NCI-H146 treated with DMSO at 0.1 percent for 48 hours (cell line): ENCODE results near the gene SUMO2.
"Not testable (repeated sequence)": the region's sequence is repeated elsewhere in the genome, so short reads cannot be mapped to it uniquely, and the experiment has no call there.

Experiments
- DNase-seq: peaks from one replicate; lab custom pipeline; 2025; ENCODE audit not compliant: unreplicated experiment; lab: John Stamatoyannopoulos, UW

The SUMO2 gene

DNA sequence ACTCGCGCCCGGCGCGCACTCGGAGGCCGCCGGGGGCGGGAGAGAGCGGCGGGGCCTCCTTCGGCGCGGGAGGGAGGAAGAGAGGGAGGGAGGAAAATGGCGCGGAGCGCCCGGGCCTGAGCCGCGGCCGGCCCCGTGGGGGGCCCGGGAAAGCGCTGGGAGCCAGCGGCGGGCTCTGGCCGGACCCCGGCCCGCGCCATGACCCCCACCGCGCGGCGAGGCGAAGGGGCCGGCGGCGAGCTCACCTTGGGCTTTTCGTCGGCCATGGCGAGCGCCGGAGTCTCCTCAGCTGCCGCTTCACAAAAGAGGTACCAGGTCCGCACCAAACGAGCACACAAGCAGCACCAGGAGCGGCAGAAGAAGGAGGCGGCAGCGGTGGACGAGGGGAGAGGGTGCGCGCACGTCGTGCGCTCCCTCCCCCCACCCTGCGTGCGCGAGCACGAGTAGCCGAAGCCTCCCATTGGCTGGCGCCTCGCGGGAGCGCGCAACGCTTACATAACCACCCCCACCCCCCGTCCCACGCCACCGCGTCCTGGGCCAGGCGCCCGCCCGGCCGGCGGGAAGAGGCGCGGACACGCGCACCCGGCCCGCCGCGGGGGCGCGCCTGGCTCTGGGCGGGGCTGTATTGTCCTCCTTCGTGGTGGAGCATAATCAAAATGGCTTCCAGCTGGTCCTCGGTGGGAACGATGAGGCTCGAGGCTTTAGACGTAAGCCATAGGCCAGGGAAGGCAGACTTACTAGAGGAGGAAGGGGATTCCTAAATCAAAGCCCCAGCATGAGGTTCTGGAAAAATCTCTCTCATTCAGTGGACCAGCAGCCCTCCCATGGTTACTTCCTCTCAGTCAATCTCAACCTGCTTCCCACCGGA lies at the start of gene SUMO2:
Gene SUMO2 (minus strand): TSS at position 391 of the 868 bp plus-strand sequence. CDS start 125 bp downstream, at position 266.
- peak; percentile 66 for DNase-seq

DNA sequence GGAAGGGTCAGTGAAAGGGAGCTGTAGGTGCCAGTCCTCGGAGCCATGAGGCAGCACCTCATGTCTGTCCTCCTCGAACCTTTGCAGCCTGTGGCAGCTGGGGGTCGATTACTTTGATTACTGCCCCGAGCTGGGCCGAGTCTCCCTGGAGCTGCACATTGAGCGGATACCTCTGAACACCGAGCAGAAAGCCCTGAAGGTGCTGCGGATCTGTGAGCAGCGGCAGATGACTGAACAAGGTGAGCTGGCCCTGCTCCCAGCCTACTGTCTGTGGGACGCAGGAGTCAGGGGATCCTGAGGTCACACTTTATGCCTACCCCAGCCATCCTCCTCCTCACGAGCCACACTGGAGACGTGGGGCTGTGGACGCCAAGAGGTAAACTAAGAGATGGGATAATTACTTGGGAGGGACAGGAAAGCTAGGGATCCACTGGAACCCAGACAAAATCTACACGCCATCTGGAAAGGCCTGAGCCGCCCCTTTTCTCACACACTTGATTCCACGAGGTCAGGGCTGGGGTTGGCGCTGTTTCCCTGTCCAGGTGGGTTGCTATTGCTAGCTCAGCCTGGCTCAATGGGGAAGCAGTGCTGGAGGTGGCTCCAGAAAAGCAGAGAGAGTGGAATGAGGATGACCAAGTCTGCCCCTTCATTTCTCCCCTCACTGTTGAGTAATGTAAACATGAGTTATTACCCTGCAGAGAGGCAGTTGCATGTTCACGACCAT lies 49.1 kb upstream of the SUMO2 start:
- DNase-seq, result no peak

DNA sequence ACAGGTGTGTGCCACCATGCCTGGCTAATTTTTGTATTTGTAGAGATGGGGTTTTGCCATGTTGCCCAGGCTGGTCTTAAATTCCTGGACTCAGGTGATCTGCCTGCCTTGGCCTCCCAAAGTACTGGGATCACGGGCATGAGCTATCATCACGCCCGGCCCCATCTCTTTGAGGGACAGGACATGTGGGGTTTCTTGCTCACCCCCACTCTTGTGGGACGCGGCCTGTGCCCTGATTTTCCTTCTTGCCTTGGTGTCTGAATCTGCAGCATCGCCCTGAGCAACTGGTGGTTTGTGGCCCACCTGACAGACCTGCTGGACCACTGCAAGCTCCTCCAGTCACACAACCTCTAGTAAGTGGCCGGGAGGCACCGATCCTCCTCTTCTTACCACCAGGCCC lies 48.3 kb upstream of the SUMO2 start:
- DNase-seq, result no peak

DNA sequence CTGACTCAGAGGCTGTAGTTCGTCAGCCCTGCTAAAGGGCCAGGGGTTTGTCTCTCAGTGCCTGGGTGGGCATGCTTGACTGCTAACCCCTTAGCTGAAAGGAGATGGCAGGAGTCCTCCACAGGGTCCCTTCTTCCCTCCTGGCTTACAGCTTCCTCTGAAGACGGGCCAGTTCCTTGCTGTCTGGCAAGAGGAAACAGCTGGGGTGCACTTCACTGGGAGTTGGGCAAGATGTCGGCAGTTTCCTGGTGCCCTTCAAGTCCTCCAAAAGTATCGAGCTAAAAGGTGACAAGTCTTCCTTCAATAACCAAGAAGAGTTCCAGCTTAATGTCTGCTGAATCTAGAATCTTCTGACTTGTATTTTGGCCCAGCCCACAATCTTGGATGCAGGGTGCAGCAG lies 46.1 kb upstream of the SUMO2 start:
- no peak for DNase-seq

DNA sequence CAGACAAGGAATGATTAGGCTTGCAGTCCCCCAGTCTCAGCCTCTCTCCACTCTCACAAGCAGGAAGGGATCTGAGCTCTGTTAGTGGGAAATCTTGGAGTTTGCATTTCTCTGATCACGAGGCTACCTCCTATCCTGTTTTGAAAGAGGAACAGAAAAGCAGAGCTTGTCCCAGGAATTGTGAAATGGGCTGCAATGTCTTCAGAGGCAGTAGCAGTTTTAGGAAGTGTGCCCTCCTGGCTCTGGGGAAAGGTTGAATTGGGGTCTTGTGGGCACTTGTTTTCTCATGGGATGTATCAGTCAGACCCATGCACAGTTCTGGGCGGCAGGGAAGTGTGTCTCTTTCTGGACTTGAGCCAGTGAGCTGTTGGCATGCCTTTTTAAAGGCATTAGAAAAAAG lies 45.5 kb upstream of the SUMO2 start:
- no peak for DNase-seq

DNA sequence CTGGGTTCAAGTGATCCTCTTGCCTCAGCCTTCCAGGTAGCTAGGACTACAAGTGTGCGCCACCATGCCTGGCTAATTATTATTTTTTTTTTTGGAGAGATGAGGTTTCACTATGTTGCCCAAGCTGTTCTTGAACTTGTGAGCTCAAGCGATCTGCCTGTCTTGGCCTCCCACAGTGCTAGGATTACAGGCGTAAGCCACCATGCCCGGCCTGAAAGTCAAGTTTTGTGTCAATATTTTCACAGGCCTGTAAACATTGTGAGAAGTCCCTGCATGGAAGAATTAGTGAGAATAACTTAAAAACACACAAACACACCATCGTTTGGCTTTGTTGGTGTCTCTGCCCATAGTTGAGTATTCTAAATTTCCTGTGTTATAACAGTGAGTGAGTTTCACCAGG lies 45.0 kb upstream of the SUMO2 start:
- no peak for DNase-seq

DNA sequence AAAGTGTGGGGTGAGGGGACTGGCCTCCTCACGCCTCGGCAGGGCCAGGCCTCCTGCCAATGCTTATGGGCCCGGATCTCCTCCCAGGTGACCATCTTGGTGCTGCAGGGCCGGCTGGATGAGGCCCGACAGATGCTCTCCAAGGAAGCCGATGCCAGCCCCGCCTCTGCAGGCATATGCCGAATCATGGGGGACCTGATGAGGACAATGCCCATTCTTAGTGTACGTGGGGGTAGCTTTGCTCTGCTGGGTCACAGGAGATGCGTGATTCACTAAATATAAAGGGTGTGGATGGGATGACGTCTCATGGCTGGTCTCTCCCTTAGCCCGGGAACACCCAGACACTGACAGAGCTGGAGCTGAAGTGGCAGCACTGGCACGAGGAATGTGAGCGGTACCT lies 42.3 kb upstream of the SUMO2 start:
- DNase-seq, result no peak

DNA sequence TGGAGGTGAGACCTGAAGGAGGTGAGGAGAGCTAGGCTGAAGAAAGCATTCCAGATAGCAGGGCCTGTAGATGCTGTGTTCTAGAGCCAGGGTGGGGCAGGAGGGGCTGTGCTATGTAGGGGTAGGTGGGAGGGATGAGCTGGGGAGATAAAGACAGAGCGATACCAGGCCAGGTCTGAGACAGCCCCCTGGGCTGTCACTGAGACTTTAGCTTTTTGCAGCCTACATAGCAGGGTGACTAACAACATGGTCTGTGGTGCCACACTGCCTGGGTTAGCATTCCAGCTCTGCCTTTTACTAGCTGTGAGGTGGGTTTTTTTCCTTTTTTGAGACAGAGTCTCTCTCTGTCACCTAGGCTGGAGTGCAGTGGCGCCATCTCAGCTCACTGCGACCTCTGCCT lies 37.1 kb upstream of the SUMO2 start:
- no peak for DNase-seq

DNA sequence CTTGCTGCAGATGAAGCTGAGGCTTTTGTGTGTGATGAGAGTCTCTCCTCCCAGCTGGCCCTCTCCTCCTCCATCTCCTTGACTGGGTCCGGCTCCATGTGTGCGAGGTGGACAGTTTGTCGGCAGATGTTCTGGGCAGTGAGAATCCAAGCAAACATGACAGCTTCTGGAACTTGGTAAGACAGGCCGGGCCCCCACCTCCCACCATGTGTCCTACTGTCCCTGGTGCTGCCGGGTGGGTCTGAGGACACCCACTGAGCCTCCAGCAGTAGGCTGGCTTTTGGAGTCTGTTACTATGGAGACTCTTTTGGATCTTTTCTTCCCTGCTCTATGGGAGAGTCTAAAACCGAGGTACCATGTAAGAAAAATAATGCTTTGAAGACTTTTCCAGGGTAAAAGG lies 35.4 kb upstream of the SUMO2 start:
- no peak for DNase-seq

DNA sequence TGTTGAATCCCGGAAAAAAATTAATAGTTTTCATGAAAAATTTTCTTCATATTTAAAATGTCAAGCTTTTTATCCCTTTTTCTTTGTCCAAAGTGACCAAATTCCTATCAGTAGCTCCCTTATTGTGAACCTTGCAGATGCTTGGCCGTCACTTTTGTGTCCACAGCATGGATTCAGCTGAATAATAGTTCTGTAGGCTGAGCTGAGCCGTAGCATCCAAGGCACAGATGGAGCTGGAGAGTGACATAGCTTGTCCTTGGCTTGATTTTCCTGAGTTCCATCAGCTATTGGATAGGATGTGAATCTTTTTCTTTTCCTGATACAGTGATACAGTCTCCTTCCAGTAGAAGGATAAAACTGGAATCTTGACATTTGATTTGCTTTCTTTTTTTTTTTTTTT lies 26.3 kb upstream of the SUMO2 start:
- DNase-seq, result no peak

DNA sequence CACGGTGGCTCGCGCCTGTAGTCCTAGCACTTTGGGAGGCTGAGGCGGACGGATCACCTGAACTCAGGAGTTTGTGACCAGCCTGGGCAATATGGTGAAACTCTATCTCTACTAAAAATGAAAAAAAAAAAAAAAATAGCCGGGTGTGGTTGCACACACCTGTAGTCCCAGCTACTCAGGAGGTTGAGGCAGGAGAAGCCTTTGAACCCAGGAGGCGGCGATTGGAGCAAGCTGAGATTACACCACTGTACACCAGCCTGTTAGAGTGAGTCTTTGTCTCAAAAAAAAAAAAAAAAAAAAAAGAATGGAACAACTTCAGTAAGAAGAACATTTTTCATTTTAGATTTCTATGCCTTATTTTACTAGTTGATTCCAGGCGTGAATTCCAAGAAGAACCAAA lies 25.4 kb upstream of the SUMO2 start:
- no peak for DNase-seq

DNA sequence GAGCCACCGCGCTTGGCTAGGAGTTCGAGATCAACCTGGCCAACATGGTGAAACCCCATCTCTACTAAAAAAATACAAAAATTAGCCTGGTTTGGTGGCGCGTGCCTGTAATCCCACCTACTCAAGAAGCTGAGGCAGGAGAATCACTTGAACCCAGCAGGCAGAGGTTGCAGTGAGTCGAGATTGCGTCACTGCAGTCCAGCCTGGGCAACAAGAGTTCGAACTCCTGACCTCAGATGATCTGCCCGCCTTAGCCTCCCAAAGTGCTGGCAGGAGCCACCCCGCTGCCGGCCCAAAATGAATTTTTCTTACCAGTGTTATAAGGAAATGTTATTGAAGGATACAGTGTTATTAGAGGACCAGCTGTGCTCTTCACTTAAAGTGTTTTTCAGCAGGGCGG lies 25.0 kb upstream of the SUMO2 start:
- DNase-seq, result no peak

DNA sequence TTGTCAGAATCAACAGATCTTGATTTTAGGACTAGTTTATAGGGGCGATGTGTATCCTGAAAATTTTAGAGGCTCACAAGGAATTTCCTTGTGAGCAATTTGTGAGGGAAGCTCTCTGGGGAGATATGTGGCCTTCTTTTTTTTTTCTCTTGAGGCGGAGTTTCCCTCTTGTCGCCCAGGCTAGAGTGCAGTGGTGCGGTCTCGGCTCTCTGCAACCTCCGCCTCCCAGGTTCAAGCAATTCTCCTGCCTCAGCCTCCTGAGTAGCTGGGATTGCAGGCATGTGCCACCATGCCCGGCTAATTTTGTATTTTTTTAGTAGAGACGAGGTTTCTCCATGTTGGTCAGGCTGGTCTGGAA lies 24.3 kb upstream of the SUMO2 start:
- DNase-seq, result not testable (repeated sequence)

DNA sequence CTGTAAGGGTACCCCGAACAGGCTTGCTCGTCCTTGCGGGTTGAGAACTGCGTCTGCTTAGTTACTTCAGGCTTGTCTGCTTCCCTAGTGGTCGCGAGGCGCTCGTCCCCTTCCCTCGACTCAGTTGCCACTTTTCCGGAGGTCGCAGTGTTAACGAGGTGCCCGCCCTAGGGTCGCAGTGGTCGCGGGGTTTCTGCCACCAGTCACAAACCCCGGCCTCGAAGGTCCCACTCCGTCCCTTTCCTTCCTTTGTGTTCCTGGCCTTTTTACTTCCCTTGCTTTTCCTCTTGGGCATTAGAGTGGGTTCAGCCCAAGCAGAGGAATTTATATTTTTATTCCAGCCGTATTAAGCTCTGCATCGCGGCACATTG lies 23.0 kb upstream of the SUMO2 start:
- DNase-seq, result no peak

DNA sequence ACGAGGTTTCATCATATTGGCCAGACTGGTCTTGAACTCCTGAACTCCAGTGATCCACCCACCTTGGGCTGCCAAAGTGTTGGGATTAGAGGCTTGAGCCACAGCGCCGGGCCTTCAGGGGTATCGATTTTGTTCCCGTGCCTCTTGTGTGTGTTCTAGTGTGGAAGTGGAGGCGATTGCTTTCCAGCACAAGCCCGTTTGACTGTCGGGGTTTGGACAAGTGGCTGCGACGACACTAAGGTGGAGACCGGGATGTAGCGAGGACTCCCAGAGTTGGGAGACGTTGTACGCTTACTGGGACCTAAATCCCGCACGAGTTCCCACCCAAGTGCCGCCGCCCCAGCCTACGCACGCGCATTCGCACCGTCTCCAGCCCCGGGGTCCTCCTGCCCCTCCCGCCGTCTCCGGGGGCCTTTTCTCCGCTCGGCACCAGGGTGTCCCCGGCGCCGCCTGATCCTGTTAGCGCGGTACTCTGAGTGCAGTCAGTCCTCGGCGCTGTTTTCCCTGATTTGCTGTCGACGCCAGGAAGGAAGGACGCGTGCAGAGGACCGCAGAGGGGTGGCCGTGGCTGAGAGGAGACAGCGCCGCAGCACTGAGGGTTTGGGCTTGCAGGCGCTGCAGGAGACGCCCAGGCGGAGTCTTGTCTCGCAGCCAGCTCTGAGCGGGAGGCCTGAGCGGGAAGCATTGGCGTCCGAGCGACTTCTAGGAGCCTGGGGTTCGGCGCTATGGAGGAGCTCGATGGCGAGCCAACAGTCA lies 22.5 kb upstream of the SUMO2 start, which contains the start of gene NUP85:
Gene NUP85 (plus strand): TSS at position 643 of the 756 bp plus-strand sequence. CDS start 83 bp downstream, at position 726.
- peak; percentile 90 for DNase-seq

DNA sequence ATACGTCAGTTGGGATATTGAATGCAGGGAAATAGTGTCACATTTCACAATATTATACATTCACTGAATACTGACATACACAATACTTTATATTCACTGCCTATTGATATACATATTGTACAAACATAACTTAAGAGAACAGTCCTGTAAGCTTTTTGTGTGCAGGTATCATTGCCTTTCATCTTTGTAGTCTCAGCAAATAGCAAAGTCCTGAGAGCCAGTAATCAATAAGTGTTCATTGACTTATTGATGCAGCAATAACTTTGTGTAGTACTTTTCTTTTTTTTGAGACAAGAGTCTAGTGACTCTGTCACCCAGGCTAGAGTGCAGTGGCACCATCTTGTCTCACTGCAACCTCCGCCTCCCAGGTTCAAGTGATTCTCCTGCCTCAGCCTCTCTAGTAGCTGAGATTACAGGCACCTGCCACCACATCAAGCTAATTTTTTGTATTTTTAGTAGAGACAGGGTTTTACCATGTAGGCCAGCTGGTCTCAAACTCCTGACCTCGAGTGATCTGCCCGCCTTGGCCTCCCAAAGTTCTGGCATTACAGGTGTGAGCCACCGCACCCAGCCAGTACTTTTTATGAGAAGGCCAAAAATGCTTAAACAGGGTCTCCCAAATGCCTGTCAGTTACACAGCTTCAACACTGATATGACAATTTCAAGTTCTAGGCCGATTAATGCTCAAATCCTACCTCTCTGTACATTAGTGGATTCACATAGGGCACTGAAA lies 17.3 kb upstream of the SUMO2 start:
- DNase-seq, result no peak

DNA sequence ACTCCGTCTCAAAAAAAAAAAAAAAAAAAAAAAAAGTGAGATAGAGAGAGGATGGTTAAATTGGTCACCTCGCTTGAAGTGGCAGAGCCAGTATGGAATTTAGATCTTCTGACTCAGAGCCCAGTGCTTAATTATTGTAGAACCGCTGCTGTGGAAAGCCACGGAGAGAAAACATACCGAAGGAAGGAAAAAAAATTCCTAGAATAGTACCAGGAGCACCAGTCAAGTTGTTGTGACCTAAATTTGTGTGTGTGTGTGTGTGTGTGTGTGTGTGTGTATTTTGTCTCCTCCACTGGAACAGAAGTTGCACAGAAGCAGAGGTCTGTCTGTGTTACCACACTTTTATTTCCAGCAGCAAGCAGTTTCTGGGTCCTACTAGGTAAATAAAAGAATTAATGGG lies 12.1 kb upstream of the SUMO2 start:
- no peak for DNase-seq

DNA sequence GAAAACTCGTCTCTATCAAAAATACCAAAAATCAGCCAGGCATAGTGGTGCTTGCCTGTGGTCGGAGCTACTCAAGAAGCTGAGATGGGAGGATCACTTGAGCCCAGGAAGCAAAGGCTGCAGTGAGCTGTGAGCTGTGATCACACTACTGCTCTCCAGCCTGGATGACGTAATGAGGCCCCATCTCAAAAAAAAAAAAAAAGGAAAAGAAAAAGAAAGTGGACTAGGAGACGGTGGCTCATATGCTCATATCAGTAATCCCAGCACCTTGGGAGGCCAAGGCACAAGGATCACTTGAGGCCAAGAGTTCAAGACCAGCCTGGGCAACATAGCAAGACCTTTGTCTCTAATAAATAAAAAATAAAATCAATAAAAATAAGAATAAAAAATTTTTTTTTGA lies 8.8 kb upstream of the SUMO2 start:
- DNase-seq, result no peak

DNA sequence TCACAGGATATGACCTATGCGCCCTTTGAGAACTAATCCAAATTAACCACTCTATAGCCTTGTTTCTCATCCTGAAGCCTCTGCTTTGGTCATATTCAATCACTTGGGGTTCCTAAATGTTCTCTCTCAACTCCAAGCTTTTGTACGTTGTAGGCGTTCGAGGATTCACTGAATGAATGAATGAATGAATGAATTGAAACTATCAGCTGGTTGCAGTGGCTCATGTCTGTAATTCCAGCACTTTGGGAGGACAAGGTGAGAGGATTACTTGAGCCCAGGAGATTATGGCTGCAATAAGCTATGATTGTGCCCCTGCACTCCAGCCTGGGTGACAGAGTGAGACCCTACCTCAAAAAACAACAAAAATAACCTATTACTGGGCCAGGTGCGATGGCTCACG lies 5.9 kb upstream of the SUMO2 start:
- no peak for DNase-seq

DNA sequence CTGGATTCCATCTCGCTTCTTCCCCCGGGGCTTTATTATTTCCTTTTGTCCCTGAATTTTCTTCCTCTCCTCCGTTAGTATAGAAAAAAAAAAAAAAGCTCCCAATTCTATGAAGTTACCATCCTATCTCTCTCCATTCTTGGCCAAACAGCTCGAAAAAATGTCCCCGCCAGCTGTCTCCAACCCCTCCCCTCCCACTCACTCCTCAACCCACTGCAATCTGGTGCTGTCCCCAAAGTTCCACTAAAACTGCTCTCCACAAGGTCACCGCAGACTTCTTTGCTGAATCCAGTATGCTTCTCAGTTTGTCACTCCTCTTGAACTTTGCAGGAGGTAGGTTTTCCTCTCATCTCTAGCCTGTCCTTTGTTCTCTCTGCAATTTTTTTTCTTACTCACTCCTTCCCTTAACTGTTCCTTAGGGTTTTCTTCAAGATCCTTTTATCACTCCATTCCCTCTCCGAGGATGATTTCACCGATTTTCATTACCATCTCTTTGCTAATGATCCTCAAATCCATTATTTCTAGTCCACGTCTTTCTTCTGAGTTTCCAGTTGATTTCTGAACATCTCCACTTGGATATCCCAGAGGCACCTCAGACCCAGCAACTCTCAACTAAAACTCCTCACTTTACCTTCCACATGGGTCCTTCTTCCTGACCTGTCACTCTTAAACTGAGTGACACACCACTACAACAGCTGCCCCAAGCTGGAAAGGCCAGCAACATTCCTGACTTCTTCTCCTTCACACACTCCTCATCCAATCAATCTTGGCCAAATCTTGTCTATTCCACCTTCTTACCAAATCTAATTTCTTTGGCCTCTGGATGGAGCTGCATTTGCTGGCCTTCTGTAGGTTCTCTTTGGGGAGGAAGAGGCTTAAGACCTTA lies 1.5 kb upstream of the SUMO2 start:
- DNase-seq, result no peak
